ENCODE measurements around the gene NTRK3. TPM values are rescaled to one million over a fixed set of nuclear protein-coding genes. Genes with fewer than 3 reads are reported as not detected.
"Not testable (repeated sequence)": the region's sequence is repeated elsewhere in the genome, so short reads cannot be mapped to it uniquely, and the experiment has no call there.

Gene NTRK3
- polyA plus RNA-seq, 4 donors = 11.5 to 62.9 (median 14.0) TPM

GRCh38 chr15:87858651-87859050, 397.9 kb downstream of the NTRK3 start:
- DNase-seq (ENCODE audit: low read depth in 4 of 4, low spot score in 3 of 4) = no peak

GRCh38 chr15:87851497-87851896, 405.0 kb downstream of the NTRK3 start:
- no peak for DNase-seq (ENCODE audit: low read depth in 4 of 4, low spot score in 3 of 4)

- DNase-seq (ENCODE audit: low read depth in 4 of 4, low spot score in 3 of 4) = no peak
Observed at GRCh38 chr15:87850916-87851315, 405.6 kb downstream of the NTRK3 start.

GRCh38 chr15:87849181-87849580, 407.4 kb downstream of the NTRK3 start:
- DNase-seq (ENCODE audit: low read depth in 4 of 4, low spot score in 3 of 4) = no peak

GRCh38 chr15:87848012-87848411, 408.5 kb downstream of the NTRK3 start:
- DNase-seq (ENCODE audit: low read depth in 4 of 4, low spot score in 3 of 4) = no peak

GRCh38 chr15:87846746-87847145, 409.8 kb downstream of the NTRK3 start:
- no peak for DNase-seq (ENCODE audit: low read depth in 4 of 4, low spot score in 3 of 4)

- DNase-seq (ENCODE audit: low read depth in 4 of 4, low spot score in 3 of 4) = no peak
Observed at GRCh38 chr15:87843312-87843711, 413.2 kb downstream of the NTRK3 start.

GRCh38 chr15:87841426-87841998, 415.0 kb downstream of the NTRK3 start:
- DNase-seq (ENCODE audit: low read depth in 4 of 4, low spot score in 3 of 4) = no peak

- DNase-seq (ENCODE audit: low read depth in 4 of 4, low spot score in 3 of 4) = not testable (repeated sequence)
Observed at GRCh38 chr15:87835830-87836229, 420.7 kb downstream of the NTRK3 start.

GRCh38 chr15:87833333-87833732, 423.2 kb downstream of the NTRK3 start:
- DNase-seq (ENCODE audit: low read depth in 4 of 4, low spot score in 3 of 4) = not testable (repeated sequence)

- DNase-seq (ENCODE audit: low read depth in 4 of 4, low spot score in 3 of 4) = no peak
Observed at GRCh38 chr15:87829332-87830050, 427.0 kb downstream of the NTRK3 start.

GRCh38 chr15:87828608-87829007, 427.9 kb downstream of the NTRK3 start:
- DNase-seq (ENCODE audit: low read depth in 4 of 4, low spot score in 3 of 4) = no peak

GRCh38 chr15:87827131-87827530, 429.4 kb downstream of the NTRK3 start:
- no peak for DNase-seq (ENCODE audit: low read depth in 4 of 4, low spot score in 3 of 4)

GRCh38 chr15:87826119-87826747, 430.3 kb downstream of the NTRK3 start:
- no peak for DNase-seq (ENCODE audit: low read depth in 4 of 4, low spot score in 3 of 4)

- DNase-seq (ENCODE audit: low read depth in 4 of 4, low spot score in 3 of 4) = no peak
Observed at GRCh38 chr15:87818756-87819155, 437.8 kb downstream of the NTRK3 start.

- no peak for DNase-seq (ENCODE audit: low read depth in 4 of 4, low spot score in 3 of 4)
Observed at GRCh38 chr15:87817553-87817952, 439.0 kb downstream of the NTRK3 start.

GRCh38 chr15:87816811-87817210, 439.7 kb downstream of the NTRK3 start:
- DNase-seq (ENCODE audit: low read depth in 4 of 4, low spot score in 3 of 4) = no peak

GRCh38 chr15:87816016-87816415, 440.5 kb downstream of the NTRK3 start:
- DNase-seq (ENCODE audit: low read depth in 4 of 4, low spot score in 3 of 4) = no peak
